IMR-90 (cell line): ENCODE measurements around the gene PDZRN3. TPM values are rescaled to one million over a fixed set of nuclear protein-coding genes. Genes with fewer than 3 reads are reported as not detected.

Experiments used
- ATAC-seq: fragments of 200-7000 bp; cut with Tn5 transposase; 2 replicates; pipeline ENCODE4 v1.9.1; 2020; ENCODE audit warnings: low read depth, mild to moderate bottlenecking, moderate library complexity
- BruUV-seq: library from RNA; stranded (reverse); fragments of 400-500 nt; replicated peaks from 2 replicates; lab custom pipeline; 2021; lab: Mats Ljungman, UMichigan
- CTCF ChIA-PET: fragments of 300-600 bp; formaldehyde crosslinking; extraction: SDS; loops from one replicate; lab custom pipeline; 2021; ENCODE audit warnings: antibody characterized with exemption; lab: Yijun Ruan, JAX
- POLR2A ChIA-PET: fragments of 300-600 bp; sonication (Branson Sonifier 250); formaldehyde crosslinking; loops from one replicate; lab custom pipeline; 2022; ENCODE audit warnings: antibody characterized with exemption; ENCODE audit not compliant: unreplicated experiment; lab: Charles Lee
- DNase-seq: peaks from one replicate; pipeline ENCODE4 v3.0.0; 2013
- H2AFZ ChIP-seq: replicated peaks from 2 replicates; pipeline ENCODE3; 2013; ENCODE audit warnings: low read length, mild to moderate bottlenecking; ENCODE audit not compliant: poor library complexity
- H2AK5ac ChIP-seq: 2 replicates; pipeline ENCODE4 v1.6.1; 2013; ENCODE audit warnings: low read depth, low read length, inconsistent platforms
- H2AK9ac ChIP-seq: replicated peaks from 2 replicates; pipeline ENCODE3; 2013; ENCODE audit warnings: mild to moderate bottlenecking, low read depth, low read length, moderate library complexity; ENCODE audit not compliant: poor library complexity
- H2BK120ac ChIP-seq: 2 replicates; pipeline ENCODE4 v1.6.1; 2013; ENCODE audit warnings: low read depth, low read length, inconsistent platforms
- H2BK15ac ChIP-seq: 3 replicates; pipeline ENCODE4 v1.6.1; 2013; ENCODE audit warnings: low read depth, low read length, inconsistent platforms
- H2BK20ac ChIP-seq: 2 replicates; pipeline ENCODE4 v1.6.1; 2013; ENCODE audit warnings: low read depth, mild to moderate bottlenecking, inconsistent platforms, low read length, moderate library complexity
- H2BK5ac ChIP-seq: 2 replicates; pipeline ENCODE4 v1.6.1; 2013; ENCODE audit warnings: mild to moderate bottlenecking, low read depth, low read length, inconsistent platforms; ENCODE audit not compliant: poor library complexity, severe bottlenecking
- H3K14ac ChIP-seq: replicated peaks from 2 replicates; pipeline ENCODE4 v1.6.1; 2013; ENCODE audit warnings: low read depth, low read length, inconsistent platforms
- H3K18ac ChIP-seq: 2 replicates; pipeline ENCODE4 v1.6.1; 2013; ENCODE audit warnings: low read depth, low read length, control low read depth
- H3K23ac ChIP-seq: 2 replicates; pipeline ENCODE4 v1.6.1; 2013; ENCODE audit warnings: low read depth, low read length, inconsistent platforms
- H3K27ac ChIP-seq: 2 replicates; pipeline ENCODE4 v1.5.1; 2013; ENCODE audit warnings: mild to moderate bottlenecking, control low read depth, low read length; ENCODE audit not compliant: insufficient read depth
- H3K27me3 ChIP-seq: 2 replicates; pipeline ENCODE4 v1.6.1; 2013; ENCODE audit warnings: low read length; ENCODE audit not compliant: control insufficient read depth, insufficient read depth
- H3K36me3 ChIP-seq: 2 replicates; pipeline ENCODE4 v1.6.1; 2013; ENCODE audit warnings: low read length, mixed read lengths; ENCODE audit not compliant: control insufficient read depth, insufficient read depth
- H3K4ac ChIP-seq: 2 replicates; pipeline ENCODE4 v1.6.1; 2013; ENCODE audit warnings: low read depth, low read length, inconsistent platforms
- H3K4me1 ChIP-seq: 2 replicates; pipeline ENCODE4 v1.6.1; 2013; ENCODE audit warnings: low read length, mixed read lengths; ENCODE audit not compliant: control insufficient read depth, insufficient read depth
- H3K4me2 ChIP-seq: 2 replicates; pipeline ENCODE4 v1.6.1; 2013; ENCODE audit warnings: low read depth, mild to moderate bottlenecking, control low read depth, low read length, moderate library complexity
- H3K4me3 ChIP-seq: 2 replicates; pipeline ENCODE4 v1.5.1; 2013; ENCODE audit warnings: low read depth, mild to moderate bottlenecking, control low read depth, low read length, moderate library complexity; ENCODE audit not compliant: insufficient read depth
- H3K56ac ChIP-seq: 2 replicates; pipeline ENCODE4 v1.6.1; 2013; ENCODE audit warnings: low read length, inconsistent platforms; ENCODE audit not compliant: insufficient read depth; ENCODE audit errors: extremely low read depth
- H3K79me1 ChIP-seq, 2 experiments: 2 replicates each; pipeline ENCODE4 v1.6.1; 2013; ENCODE audit warnings: low read length in 2 of 2, inconsistent platforms in 1 of 2, low read depth in 1 of 2
- H3K9ac ChIP-seq: 2 replicates; pipeline ENCODE4 v1.6.1; 2013; ENCODE audit warnings: low read depth, low read length, control low read depth
- H3K9me1 ChIP-seq: 2 replicates; pipeline ENCODE4 v1.6.1; 2013; ENCODE audit warnings: low read length, inconsistent platforms; ENCODE audit not compliant: insufficient read depth
- H3K9me3 ChIP-seq: 2 replicates; pipeline ENCODE4 v1.6.1; 2013; ENCODE audit warnings: low read length; ENCODE audit not compliant: control insufficient read depth, insufficient read depth
- H4K20me1 ChIP-seq: 2 replicates; pipeline ENCODE4 v1.6.1; 2013; ENCODE audit warnings: low read length, inconsistent platforms; ENCODE audit not compliant: insufficient read depth
- H4K5ac ChIP-seq: 2 replicates; pipeline ENCODE4 v1.6.1; 2013; ENCODE audit warnings: mild to moderate bottlenecking, low read depth, low read length, control low read depth
- H4K8ac ChIP-seq, 2 experiments: 2 replicates each; pipeline ENCODE4 v1.6.1; 2013; ENCODE audit warnings: low read depth in 2 of 2, low read length in 2 of 2, control low read depth in 1 of 2, inconsistent platforms in 1 of 2
- H4K91ac ChIP-seq: 2 replicates; pipeline ENCODE4 v1.6.1; 2013; ENCODE audit warnings: low read depth, low read length, inconsistent platforms; ENCODE audit not compliant: insufficient read depth
- BHLHE40 ChIP-seq: fragments of 150-350 bp; IDR thresholded peaks from 2 replicates; pipeline ENCODE4 v1.6.1; 2016; ENCODE audit warnings: mild to moderate bottlenecking, low read depth, low read length
- CEBPB ChIP-seq: IDR thresholded peaks from 2 replicates; pipeline ENCODE4 v1.6.1; 2012; ENCODE audit warnings: low read depth, low read length, improper control_type of control experiment
- CHD1 ChIP-seq: IDR thresholded peaks from 2 replicates; pipeline ENCODE4 v1.6.1; 2012; ENCODE audit warnings: low read depth, low read length, improper control_type of control experiment
- FOS ChIP-seq: fragments of 150-350 bp; IDR thresholded peaks from 2 replicates; pipeline ENCODE4 v1.6.1; 2016; ENCODE audit warnings: low read depth, low read length
- MAFK ChIP-seq: IDR thresholded peaks from 2 replicates; pipeline ENCODE4 v1.6.1; 2012; ENCODE audit warnings: low read depth, low read length, improper control_type of control experiment
- MAZ ChIP-seq: IDR thresholded peaks from 2 replicates; pipeline ENCODE4 v1.6.1; 2012; ENCODE audit warnings: low read depth, mild to moderate bottlenecking, low read length, improper control_type of control experiment, moderate library complexity, borderline replicate concordance
- MXI1 ChIP-seq: IDR thresholded peaks from 2 replicates; pipeline ENCODE4 v1.6.1; 2012; ENCODE audit warnings: low read depth, mild to moderate bottlenecking, low read length, moderate library complexity, borderline replicate concordance
- NFE2L2 ChIP-seq: fragments of 150-350 bp; IDR thresholded peaks from 2 replicates; pipeline ENCODE4 v1.6.1; 2016; ENCODE audit warnings: low read depth, mild to moderate bottlenecking, low read length
- POLR2A ChIP-seq: IDR thresholded peaks from 2 replicates; pipeline ENCODE4 v1.6.1; 2012; ENCODE audit warnings: mild to moderate bottlenecking, low read depth, low read length
- RAD21 ChIP-seq: IDR thresholded peaks from 2 replicates; pipeline ENCODE4 v1.6.1; 2012; ENCODE audit warnings: low read length, improper control_type of control experiment
- RCOR1 ChIP-seq: IDR thresholded peaks from 2 replicates; pipeline ENCODE4 v1.6.1; 2012; ENCODE audit warnings: mild to moderate bottlenecking, low read length, improper control_type of control experiment; ENCODE audit not compliant: insufficient replicate concordance
- RFX5 ChIP-seq: IDR thresholded peaks from 2 replicates; pipeline ENCODE4 v1.8.0; 2012; ENCODE audit warnings: low read depth, mild to moderate bottlenecking, low read length, moderate library complexity
- SMC3 ChIP-seq: fragments of 150-350 bp; IDR thresholded peaks from 2 replicates; pipeline ENCODE4 v1.6.1; 2016; ENCODE audit warnings: low read depth, mild to moderate bottlenecking, antibody characterized with exemption, low read length, moderate library complexity
- WGBS, 2 experiments: methylation state at CpG; one replicate each; pipeline versions ENCODE4 v1.1.5 to v1.1.7; 2013; ENCODE audit warnings: missing lambda C conversion rate in 2 of 2; ENCODE audit not compliant: insufficient read length in 1 of 2; ENCODE audit errors: extremely low coverage in 2 of 2; 5-methylcytosine and 5-hydroxymethylcytosine counted together
- dilution Hi-C: fragments of 300-500 bp; cut with HindIII; formaldehyde crosslinking; loops from one replicate; pipeline ENCODE4 v1.14.3; 2018; ENCODE audit warnings: low sequenced_read_pairs; ENCODE audit not compliant: unreplicated experiment
- in situ Hi-C: fragments of 300-500 bp; cut with MboI; formaldehyde crosslinking; loops from 3 replicates; pipeline ENCODE4 v1.14.3; 2019; ENCODE audit warnings: low sequenced_read_pairs, inconsistent platforms, mixed read lengths
- intact Hi-C: fragments of 100-400 bp; cut with micrococcal nuclease; formaldehyde crosslinking; loops from 2 replicates; pipeline ENCODE4 v1.10.0; 2022
- polyA plus RNA-seq, 3 experiments: library from polyadenylated mRNA; depleted of rRNA; stranded (reverse); fragments of >200 nt; gene quantifications; 2 replicates each; pipeline ENCODE4 v1.2.3, GENCODE V29; 2012; ENCODE audit warnings: low replicate concordance in 1 of 3
- total RNA-seq: library from RNA; depleted of rRNA; stranded (reverse); fragments of >200 nt; gene quantifications from 2 replicates; pipeline ENCODE4 v1.2.3, GENCODE V29; 2012
- TF ChIP-seq, protein P1 (sequence below): fragments of 150-350 bp; IDR thresholded peaks from 2 replicates; pipeline ENCODE4 v1.6.1; 2016; ENCODE audit warnings: low read depth, mild to moderate bottlenecking, low read length, moderate library complexity, borderline replicate concordance
- TF ChIP-seq, protein P2 (sequence below): fragments of 150-350 bp; IDR thresholded peaks from 2 replicates; pipeline ENCODE4 v1.6.1; 2017; ENCODE audit warnings: mild to moderate bottlenecking, antibody characterized with exemption, low read length, low read depth
- TF ChIP-seq, protein P3 (sequence below): conservative IDR thresholded peaks from 2 replicates; pipeline ENCODE4 v1.5.1; 2012; ENCODE audit warnings: mild to moderate bottlenecking, low read depth, low read length, improper control_type of control experiment

The PDZRN3 gene
- total and polyA plus RNA-seq, 2 of the 4 experiments (the other 2 are of a cell fraction) = 9.4 to 17.0 TPM

DNA sequence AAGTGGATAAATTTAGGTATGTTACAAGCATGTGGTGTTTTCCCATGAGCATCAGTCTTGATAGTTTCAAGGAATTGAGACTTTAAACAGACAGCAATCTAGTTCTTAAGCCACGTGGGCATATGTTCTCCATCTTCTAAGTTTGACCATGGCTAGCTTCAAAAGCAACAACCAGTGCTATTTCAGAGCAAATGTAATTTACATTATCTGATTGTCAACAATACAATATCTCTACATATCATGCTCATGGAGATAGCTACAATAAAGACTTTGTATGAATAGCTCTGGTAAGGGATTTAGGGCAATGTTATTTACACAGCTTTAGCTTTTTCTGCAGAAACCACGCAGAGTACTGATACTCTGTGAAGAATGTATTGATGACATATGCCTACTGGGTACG, 38.8 kb upstream of the PDZRN3 start:
- DNase-seq = no peak
- no TSS peak for BruUV-seq
- H4K20me1 ChIP-seq = no peaks in the 10 kb centered on the region
- no peaks in the 10 kb centered on the region for H3K79me1 ChIP-seq
- H2BK20ac ChIP-seq = no peak overlapping the region; the same call in 1 of the 2 replicates
- CTCF ChIA-PET = interaction anchor here (1.5 kb wide), 1 partner anchor 105 kb away, joined by 3 read pairs; no protein-coding TSS in a partner anchor
- H2AK5ac ChIP-seq = peak overlapping the region; percentile 23; the same call in 1 of the 2 replicates
- TF ChIP-seq MAZ (no peak), MXI1 (no peak), RFX5 (no peak), CHD1 (no peak), NFE2L2 (no peak), RAD21 (no peak), BHLHE40 (no peak), CEBPB (no peak), SMC3 (no peak), RCOR1 (no peak), POLR2A (no peak), FOS (no peak), MAFK (no peak)
- TF ChIP-seq, protein P1, sequence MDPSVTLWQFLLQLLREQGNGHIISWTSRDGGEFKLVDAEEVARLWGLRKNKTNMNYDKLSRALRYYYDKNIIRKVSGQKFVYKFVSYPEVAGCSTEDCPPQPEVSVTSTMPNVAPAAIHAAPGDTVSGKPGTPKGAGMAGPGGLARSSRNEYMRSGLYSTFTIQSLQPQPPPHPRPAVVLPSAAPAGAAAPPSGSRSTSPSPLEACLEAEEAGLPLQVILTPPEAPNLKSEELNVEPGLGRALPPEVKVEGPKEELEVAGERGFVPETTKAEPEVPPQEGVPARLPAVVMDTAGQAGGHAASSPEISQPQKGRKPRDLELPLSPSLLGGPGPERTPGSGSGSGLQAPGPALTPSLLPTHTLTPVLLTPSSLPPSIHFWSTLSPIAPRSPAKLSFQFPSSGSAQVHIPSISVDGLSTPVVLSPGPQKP = no peak
- TF ChIP-seq, protein P2, sequence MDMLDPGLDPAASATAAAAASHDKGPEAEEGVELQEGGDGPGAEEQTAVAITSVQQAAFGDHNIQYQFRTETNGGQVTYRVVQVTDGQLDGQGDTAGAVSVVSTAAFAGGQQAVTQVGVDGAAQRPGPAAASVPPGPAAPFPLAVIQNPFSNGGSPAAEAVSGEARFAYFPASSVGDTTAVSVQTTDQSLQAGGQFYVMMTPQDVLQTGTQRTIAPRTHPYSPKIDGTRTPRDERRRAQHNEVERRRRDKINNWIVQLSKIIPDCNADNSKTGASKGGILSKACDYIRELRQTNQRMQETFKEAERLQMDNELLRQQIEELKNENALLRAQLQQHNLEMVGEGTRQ = no peak
- TF ChIP-seq, protein P3, sequence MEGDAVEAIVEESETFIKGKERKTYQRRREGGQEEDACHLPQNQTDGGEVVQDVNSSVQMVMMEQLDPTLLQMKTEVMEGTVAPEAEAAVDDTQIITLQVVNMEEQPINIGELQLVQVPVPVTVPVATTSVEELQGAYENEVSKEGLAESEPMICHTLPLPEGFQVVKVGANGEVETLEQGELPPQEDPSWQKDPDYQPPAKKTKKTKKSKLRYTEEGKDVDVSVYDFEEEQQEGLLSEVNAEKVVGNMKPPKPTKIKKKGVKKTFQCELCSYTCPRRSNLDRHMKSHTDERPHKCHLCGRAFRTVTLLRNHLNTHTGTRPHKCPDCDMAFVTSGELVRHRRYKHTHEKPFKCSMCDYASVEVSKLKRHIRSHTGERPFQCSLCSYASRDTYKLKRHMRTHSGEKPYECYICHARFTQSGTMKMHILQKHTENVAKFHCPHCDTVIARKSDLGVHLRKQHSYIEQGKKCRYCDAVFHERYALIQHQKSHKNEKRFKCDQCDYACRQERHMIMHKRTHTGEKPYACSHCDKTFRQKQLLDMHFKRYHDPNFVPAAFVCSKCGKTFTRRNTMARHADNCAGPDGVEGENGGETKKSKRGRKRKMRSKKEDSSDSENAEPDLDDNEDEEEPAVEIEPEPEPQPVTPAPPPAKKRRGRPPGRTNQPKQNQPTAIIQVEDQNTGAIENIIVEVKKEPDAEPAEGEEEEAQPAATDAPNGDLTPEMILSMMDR = no peak
- H3K18ac ChIP-seq = no peak overlapping the region
- H2AK9ac ChIP-seq = no peak overlapping the region
- H4K8ac ChIP-seq = no peak overlapping the region
- H2BK15ac ChIP-seq = 0 out of 3 replicates have a peak overlapping the region, but pooled peaks have one; percentile 25
- H3K4me2 ChIP-seq = no peak overlapping the region
- H2BK120ac ChIP-seq = no peak overlapping the region
- H2AFZ ChIP-seq = no peak overlapping the region
- no peak overlapping the region for H3K23ac ChIP-seq
- dilution Hi-C loops (no loop called here), in situ Hi-C loops (no loop called here), intact Hi-C loops (no loop called here)
- no peak overlapping the region for H4K5ac ChIP-seq
- H3K4ac ChIP-seq = no peak overlapping the region
- H3K14ac ChIP-seq = no peak overlapping the region
- no peak overlapping the region for H3K4me3 ChIP-seq
- H2BK5ac ChIP-seq = no peak overlapping the region
- WGBS, 2 experiments = no CpG with 5 or more reads among the region's 3 CpGs
- H3K27me3 ChIP-seq = no peaks in the 10 kb centered on the region
- H3K4me1 ChIP-seq = peaks cover 3% of the 10 kb centered on the region; the same call in 1 of the 2 replicates
- H4K91ac ChIP-seq = no peak overlapping the region
- H3K36me3 ChIP-seq = no peaks in the 10 kb centered on the region
- peaks cover 6% of the 10 kb centered on the region; the same call in 1 of the 2 replicates for H3K9me1 ChIP-seq
- no peak for ATAC-seq
- no peak overlapping the region for H3K27ac ChIP-seq
- POLR2A ChIA-PET = no interaction called here
- no peak overlapping the region for H3K9ac ChIP-seq
- H3K9me3 ChIP-seq = no peaks in the 10 kb centered on the region
- H3K56ac ChIP-seq = no peak overlapping the region
